Activated CD8-positive, alpha-beta T cell treated with anti-CD3 and anti-CD28 coated beads, Interleukin-2, amount 10 ng/mL, durations not matched to agents 7 days and 5 days (primary cell): ENCODE measurements around the gene TRIM72. TPM values are rescaled to one million over a fixed set of nuclear protein-coding genes. Genes with fewer than 3 reads are reported as not detected.
"Not testable (repeated sequence)": the region's sequence is repeated elsewhere in the genome, so short reads cannot be mapped to it uniquely, and the experiment has no call there.

Experiments
- ATAC-seq: fragments of 150-1000 bp; cut with Tn5 transposase; one replicate; pipeline ENCODE4 v1.10.0; 2021; ENCODE audit warnings: moderate library complexity
- CTCF ChIA-PET: fragments of 350-600 bp; sonication (Branson Sonifier 250); formaldehyde crosslinking; loops from one replicate; lab custom pipeline; 2021; ENCODE audit warnings: antibody characterized with exemption; lab: Charles Lee
- POLR2A ChIA-PET: fragments of 350-600 bp; sonication (Branson Sonifier 250); formaldehyde crosslinking; loops from one replicate; lab custom pipeline; 2021; ENCODE audit warnings: antibody characterized with exemption; lab: Charles Lee
- DNase-seq: peaks from one replicate; pipeline ENCODE4 v3.0.0-alpha.2; 2020
- H3K27ac Mint-ChIP-seq: one replicate; pipeline ENCODE4 v1.8.0; 2021; ENCODE audit warnings: mild to moderate bottlenecking, mixed read lengths
- H3K27me3 Mint-ChIP-seq: one replicate; pipeline ENCODE4 v1.8.0; 2021; ENCODE audit warnings: low read depth, mixed read lengths
- H3K36me3 Mint-ChIP-seq: one replicate; pipeline ENCODE4 v1.8.0; 2021; ENCODE audit warnings: low read depth, mixed read lengths
- H3K4me1 Mint-ChIP-seq: one replicate; pipeline ENCODE4 v1.8.0; 2021; ENCODE audit warnings: low read depth, mixed read lengths
- H3K4me3 Mint-ChIP-seq: one replicate; pipeline ENCODE4 v1.8.0; 2021; ENCODE audit warnings: mild to moderate bottlenecking, mixed read lengths
- H3K9me3 Mint-ChIP-seq: one replicate; pipeline ENCODE4 v1.8.0; 2022; ENCODE audit warnings: mixed read lengths; ENCODE audit not compliant: insufficient read depth
- total RNA-seq, 2 experiments: library from RNA; stranded (reverse); gene quantifications; one replicate each; pipeline ENCODE4 v1.2.3, GENCODE V29; 2021

Gene TRIM72
- total RNA-seq, 2 experiments from 2014 or later: not detected

- ATAC-seq: no peak
- no peak for DNase-seq
- POLR2A ChIA-PET: interaction anchor here (0.7 kb wide), 1 partner anchor 19 kb away, joined by 3 read pairs; no protein-coding TSS in a partner anchor
- CTCF ChIA-PET: interaction anchor here (0.6 to 1.3 kb wide), 3 partner anchors 13 to 146 kb away, joined by 3 read pairs; no protein-coding TSS in a partner anchor
- Mint-ChIP-seq H3K27ac (no peak overlapping the region), H3K9me3 (no peaks in the 10 kb centered on the region), H3K4me3 (no peak overlapping the region), H3K36me3 (peaks cover 22% of the 10 kb centered on the region), H3K4me1 (peaks cover under 1% of the 10 kb centered on the region), H3K27me3 (no peaks in the 10 kb centered on the region)
Measured at GRCh38 chr16:31273676-31274075, 59.8 kb downstream of the TRIM72 start.

- ChIA-PET CTCF (no interaction called here), POLR2A (no interaction called here)
- DNase-seq (no peak), ATAC-seq (no peak)
- no peaks in the 10 kb centered on the region for H3K4me1 Mint-ChIP-seq
- H3K9me3 Mint-ChIP-seq: no peaks in the 10 kb centered on the region
- H3K27me3 Mint-ChIP-seq: peaks cover 2% of the 10 kb centered on the region
- H3K4me3 Mint-ChIP-seq: no peak overlapping the region
- peaks cover 27% of the 10 kb centered on the region for H3K36me3 Mint-ChIP-seq
- no peak overlapping the region for H3K27ac Mint-ChIP-seq
Measured at GRCh38 chr16:31274831-31275816, 61.2 kb downstream of the TRIM72 start.

GRCh38 chr16:31276600-31276999, 62.7 kb downstream of the TRIM72 start:
- Mint-ChIP-seq H3K9me3 (peaks cover 5% of the 10 kb centered on the region), H3K27ac (no peak overlapping the region), H3K4me3 (no peak overlapping the region), H3K27me3 (peaks cover 13% of the 10 kb centered on the region), H3K36me3 (peaks cover 32% of the 10 kb centered on the region), H3K4me1 (no peaks in the 10 kb centered on the region)
- POLR2A ChIA-PET: no interaction called here
- no peak for DNase-seq
- no peak for ATAC-seq
- CTCF ChIA-PET: no interaction called here

GRCh38 chr16:31277659-31278260, 63.8 kb downstream of the TRIM72 start:
- Mint-ChIP-seq H3K4me1 (no peaks in the 10 kb centered on the region), H3K27me3 (peaks cover 22% of the 10 kb centered on the region), H3K36me3 (peaks cover 38% of the 10 kb centered on the region), H3K9me3 (peaks cover 5% of the 10 kb centered on the region), H3K27ac (no peak overlapping the region), H3K4me3 (no peak overlapping the region)
- ChIA-PET CTCF (no interaction called here), POLR2A (no interaction called here)
- DNase-seq (no peak), ATAC-seq (no peak)

- H3K4me1 Mint-ChIP-seq, DNase-seq, POLR2A ChIA-PET, H3K4me3 Mint-ChIP-seq, CTCF ChIA-PET, H3K9me3 Mint-ChIP-seq, ATAC-seq, H3K27ac Mint-ChIP-seq: not testable (repeated sequence)
- H3K27me3 Mint-ChIP-seq: peaks cover 22% of the 10 kb centered on the region
- peaks cover 42% of the 10 kb centered on the region for H3K36me3 Mint-ChIP-seq
Measured at GRCh38 chr16:31278853-31279252, 64.9 kb downstream of the TRIM72 start.

Other genes starting within 250 kb of the TRIM72 start
- gene HSD3B7, start 228.9 kb upstream of the TRIM72 start, total RNA-seq: 1 to 10 TPM; 6.3 to 7.8 TPM
- 1 to 10 TPM; 1.7 to 2.2 TPM for gene STX1B, start 203.5 kb upstream of the TRIM72 start, total RNA-seq
- gene STX4, start 180.6 kb upstream of the TRIM72 start, total RNA-seq: 10 to 100 TPM; 46.4 to 53.5 TPM
- 10 to 100 TPM; 20.8 to 22.2 TPM for gene ZNF668, start 139.9 kb upstream of the TRIM72 start, total RNA-seq
- gene ZNF646, start 139.7 kb upstream of the TRIM72 start, total RNA-seq: 10 to 100 TPM; 26.0 to 30.3 TPM
- 1 to 10 TPM; 5.3 to 6.8 TPM for gene PRSS53, start 125.2 kb upstream of the TRIM72 start, total RNA-seq
- 10 to 100 TPM; 71.6 to 78.8 TPM for gene VKORC1, start 119.3 kb upstream of the TRIM72 start, total RNA-seq
- gene BCKDK, start 105.7 kb upstream of the TRIM72 start, total RNA-seq: 10 to 100 TPM; 38.9 TPM
- gene KAT8, start 96.5 kb upstream of the TRIM72 start, total RNA-seq: 10 to 100 TPM; 58.6 to 63.8 TPM
- not detected for gene PRSS8, start 78.4 kb upstream of the TRIM72 start, total RNA-seq
- 1 to 10 TPM in 1 of 2 experiments, under 1 TPM in 1; 0.95 to 1.3 TPM for gene PRSS36, start 64.1 kb upstream of the TRIM72 start, total RNA-seq
- gene FUS, start 34.0 kb upstream of the TRIM72 start, total RNA-seq: 100 to 1,000 TPM; 536 to 569 TPM
- gene PYCARD, start 11.4 kb upstream of the TRIM72 start, total RNA-seq: 10 to 100 TPM; 97.7 to 99.5 TPM
- not detected for gene PYDC1, start 3.0 kb downstream of the TRIM72 start, total RNA-seq
- gene ITGAM, start 45.9 kb downstream of the TRIM72 start, total RNA-seq: 10 to 100 TPM; 15.3 to 17.7 TPM
- gene ITGAX, start 141.1 kb downstream of the TRIM72 start, total RNA-seq: 10 to 100 TPM; 22.7 to 25.0 TPM
- under 1 TPM; 0.13 to 0.68 TPM for gene ITGAD, start 179.2 kb downstream of the TRIM72 start, total RNA-seq
- gene COX6A2, start 214.2 kb downstream of the TRIM72 start, total RNA-seq: not detected
- gene ZNF843, start 228.7 kb downstream of the TRIM72 start, total RNA-seq: under 1 TPM; 0.21 to 0.32 TPM
- 10 to 100 TPM; 18.9 to 19.1 TPM for gene ARMC5, start 245.4 kb downstream of the TRIM72 start, total RNA-seq